Hepatocyte (in vitro differentiated cells): Measurements from ENCODE around the gene PI4K2A.

Experiments used
- CTCF ChIP-seq: fragments of 200-600 bp; sonication (generic); IDR thresholded peaks from 2 replicates; pipeline ENCODE4 v1.5.1; 2016; ENCODE audit warnings: antibody characterized with exemption, mild to moderate bottlenecking; ENCODE audit not compliant: poor library complexity
- EZH2 ChIP-seq: fragments of 200-600 bp; sonication (generic); IDR thresholded peaks from 2 replicates; pipeline ENCODE4 v1.6.1; 2016; ENCODE audit warnings: antibody characterized with exemption, mild to moderate bottlenecking, borderline replicate concordance
- EZH2phosphoT487 ChIP-seq: fragments of 200-600 bp; sonication (generic); IDR thresholded peaks from one replicate; pipeline ENCODE4 v1.6.1; 2018; ENCODE audit warnings: antibody characterized with exemption, mild to moderate bottlenecking, low read depth, moderate library complexity; ENCODE audit not compliant: unreplicated experiment, severe bottlenecking

- TF ChIP-seq CTCF, result no peak
- no peak for TF ChIP-seq EZH2
- TF ChIP-seq EZH2phosphoT487, result no peak
Measured at GRCh38 chr10:97684866-97685394, 44.5 kb downstream of the PI4K2A start.
